Measurements from ENCODE around the gene FUT9. TPM values are rescaled to one million over a fixed set of nuclear protein-coding genes. Genes with fewer than 3 reads are reported as not detected.

The FUT9 gene
- total and polyA plus RNA-seq, 2 of the 8 experiments (the other 6 are each of a cell fraction or from before 2014, with no cell fraction given), result 0.85 to 4.9 TPM

- ChIA-PET CTCF (ENCODE audit: partially characterized antibody) (no interaction called here), POLR2A (ENCODE audit: partially characterized antibody) (interaction anchor here (0.6 to 1.1 kb wide), 2 partner anchors 19 to 27 kb away, joined by 3 read pairs; no protein-coding TSS in a partner anchor)
- H3K9ac ChIP-seq (replicated peaks in 1 of 4; ENCODE audit: extremely low read depth in 1 of 4, low read depth in 3 of 4, low read length in 3 of 4), result no peak overlapping the region
- H3K4me3 ChIP-seq (ENCODE audit: extremely low read depth in 1 of 4, insufficient read depth in 2 of 4, low read depth in 3 of 4, low read length in 4 of 4), result no peak overlapping the region
- H3K27ac ChIP-seq (ENCODE audit: low read depth, low read length), result no peak overlapping the region
- H2BK20ac ChIP-seq (ENCODE audit: low read length), result no peak overlapping the region
- H3K9me3 ChIP-seq (ENCODE audit: insufficient read depth in 2 of 2, low read depth in 1 of 2, low read length in 1 of 2), result no peaks in the 10 kb centered on the region
- H4K5ac ChIP-seq (ENCODE audit: insufficient read length, low read depth, low read length), result no peak overlapping the region
- no peak overlapping the region for H3K23ac ChIP-seq (ENCODE audit: insufficient read length)
- no peaks in the 10 kb centered on the region for H3K79me2 ChIP-seq (ENCODE audit: control insufficient read depth in 1 of 2, insufficient read depth in 2 of 2, low read length in 2 of 2)
- H3K23me2 ChIP-seq (ENCODE audit: low read depth, low read length), result no peaks in the 10 kb centered on the region
- H2AK5ac ChIP-seq (ENCODE audit: low read depth, low read length), result no peak overlapping the region
- no peaks in the 10 kb centered on the region for H4K20me1 ChIP-seq (replicated peaks in 1 of 2; ENCODE audit: control insufficient read depth in 1 of 2, insufficient read depth in 2 of 2, low read length in 2 of 2)
- no peak overlapping the region for H2BK12ac ChIP-seq (ENCODE audit: low read depth, low read length)
- H3K14ac ChIP-seq (ENCODE audit: insufficient read length), result no peak overlapping the region
- FAIRE-seq (no peak), DNase-seq (ENCODE audit: low read depth in 1 of 2, low spot score in 2 of 2) (no peak)
- WGBS, 2 experiments (ENCODE audit: extremely low coverage in 1 of 2, insufficient coverage in 1 of 2, insufficient read length in 1 of 2, insufficient replicate concordance in 2 of 2, low coverage in 1 of 2, low lambda C conversion rate in 2 of 2, missing lambda C conversion rate in 1 of 2), result 91% methylated on average over 2 of the region's 2 CpGs; no CpG with 5 or more reads in 1 of the 2 experiments
- no peak overlapping the region for H4K8ac ChIP-seq (ENCODE audit: extremely low read depth, insufficient read depth, low read length)
- no peak overlapping the region for H3K18ac ChIP-seq (ENCODE audit: extremely low read depth, low read length)
- no peak overlapping the region for H3K56ac ChIP-seq (replicated peaks; ENCODE audit: insufficient read length, low read depth, low read length)
- H3K4me2 ChIP-seq (ENCODE audit: insufficient read depth in 1 of 2, low read depth in 2 of 2, low read length in 2 of 2), result no peak overlapping the region
- no peaks in the 10 kb centered on the region for H3K36me3 ChIP-seq (ENCODE audit: control insufficient read depth in 2 of 4, insufficient read depth in 4 of 4, low read length in 3 of 4)
- TF ChIP-seq CHD1 (IDR thresholded peaks at IDR 0.05; ENCODE audit: low read depth, low read length), result no peak
- TF ChIP-seq CEBPB (IDR thresholded peaks at IDR 0.05; ENCODE audit: low read depth, low read length), result no peak
- TF ChIP-seq SP4 (IDR thresholded peaks at IDR 0.05; ENCODE audit: low read length), result no peak
- TF ChIP-seq RNF2 (IDR thresholded peaks at IDR 0.05; ENCODE audit: borderline replicate concordance, low read depth, low read length, missing control alignments, poor library complexity, severe bottlenecking), result no peak
- no peak for TF ChIP-seq NRF1 (IDR thresholded peaks at IDR 0.05; ENCODE audit: low read depth, low read length)
- TF ChIP-seq KDM4A (IDR thresholded peaks at IDR 0.05; ENCODE audit: low read depth, low read length, severe bottlenecking), result no peak
- no peak for TF ChIP-seq CTCF (IDR thresholded peaks at IDR 0.05; ENCODE audit: control extremely low read depth in 1 of 3, insufficient read depth in 1 of 3, low read depth in 1 of 3, low read length in 3 of 3)
- TF ChIP-seq YY1 (IDR thresholded peaks at IDR 0.05; ENCODE audit: low read depth, low read length), result no peak
- TF ChIP-seq USF2 (IDR thresholded peaks at IDR 0.05; ENCODE audit: low read length), result no peak
- no peak for TF ChIP-seq TAF7 (optimal IDR thresholded peaks at IDR 0.05; ENCODE audit: borderline replicate concordance, low read depth, low read length)
- H2BK120ac ChIP-seq (replicated peaks; ENCODE audit: low read depth, low read length), result no peak overlapping the region
- H3K27me3 ChIP-seq (replicated peaks in 1 of 4; ENCODE audit: control insufficient read depth in 3 of 4, extremely low read depth in 1 of 4, insufficient read depth in 3 of 4, low read length in 3 of 4), result peaks cover 0 to 1% (median 0%) of the 10 kb centered on the region in 4 experiments; a peak in 1 of 7 replicates
- no peak overlapping the region for H4K91ac ChIP-seq (replicated peaks; ENCODE audit: insufficient read length, low read length)
- H2BK5ac ChIP-seq (ENCODE audit: low read depth, low read length), result no peak overlapping the region
- no peaks in the 10 kb centered on the region; a peak in 1 of 7 replicates for H3K4me1 ChIP-seq (replicated peaks in 1 of 4; ENCODE audit: control insufficient read depth in 3 of 4, insufficient read depth in 4 of 4, low read length in 3 of 4)
- H3K79me1 ChIP-seq (ENCODE audit: low read depth, low read length), result no peaks in the 10 kb centered on the region; the same call in 1 of the 2 replicates
- H2BK15ac ChIP-seq (ENCODE audit: low read length), result no peak overlapping the region
- H2AFZ ChIP-seq (ENCODE audit: low read length), result no peak overlapping the region
- H3K4ac ChIP-seq (replicated peaks; ENCODE audit: insufficient read length, low read depth, low read length), result no peak overlapping the region
These were observed 155.3 kb downstream of the FUT9 start for GRCh38 chr6:96171112-96171511.
